ENCODE data around the gene NLGN1.

- TF ChIP-seq CTCF (IDR thresholded peaks at IDR 0.05; ENCODE audit: poor library complexity, severe bottlenecking): no peak
- TF ChIP-seq EP300 (conservative IDR thresholded peaks at IDR 0.05; ENCODE audit: poor library complexity, severe bottlenecking): no peak
- TF ChIP-seq POLR2AphosphoS5 (IDR thresholded peaks at IDR 0.05): no peak
- TF ChIP-seq TAF1 (IDR thresholded peaks at IDR 0.05; ENCODE audit: low read depth): no peak
- no peak for TF ChIP-seq EZH2 (IDR thresholded peaks at IDR 0.05; ENCODE audit: borderline replicate concordance, insufficient read depth, low read length, poor library complexity, severe bottlenecking)
These were observed 221.2 kb downstream of the NLGN1 start for GRCh38 chr3:173618703-173619102.

Data from neural cell (in vitro differentiated cells).